CD4-positive, alpha-beta T cell treated with Interleukin-17A for 4 hours (primary cell): ENCODE results near the gene GALNT9.
"Not testable (repeated sequence)": the region's sequence is repeated elsewhere in the genome, so short reads cannot be mapped to it uniquely, and the experiment has no call there.

Experiments
- DNase-seq: peaks from one replicate; pipeline ENCODE4 v3.0.0-alpha.2; 2020; ENCODE audit warnings: mixed read lengths

GALNT9 gene

GRCh38 chr12:132263451-132264049 is 65.8 kb downstream of the GALNT9 start:
- DNase-seq = no peak

DNA sequence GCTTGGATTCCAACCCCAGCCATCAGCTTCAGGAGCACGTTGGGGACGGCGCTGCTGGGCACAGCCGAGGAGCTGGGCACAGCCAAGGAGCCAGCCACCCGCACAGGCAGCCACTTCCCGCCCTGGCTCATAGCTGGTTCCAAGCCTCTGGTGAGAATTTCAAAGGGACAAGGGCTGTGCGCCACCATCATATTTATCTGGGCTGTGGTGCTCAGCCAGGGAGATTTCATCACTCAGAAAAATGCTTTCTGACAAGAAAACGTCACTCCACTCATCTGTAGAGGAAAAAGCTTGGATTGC is 66.4 kb downstream of the GALNT9 start:
- DNase-seq = no peak

GRCh38 chr12:132262256-132263060 is 66.9 kb downstream of the GALNT9 start:
- DNase-seq = no peak

GRCh38 chr12:132261328-132262138 is 67.9 kb downstream of the GALNT9 start:
- no peak for DNase-seq

GRCh38 chr12:132260721-132261120 is 68.7 kb downstream of the GALNT9 start:
- no peak for DNase-seq

DNA sequence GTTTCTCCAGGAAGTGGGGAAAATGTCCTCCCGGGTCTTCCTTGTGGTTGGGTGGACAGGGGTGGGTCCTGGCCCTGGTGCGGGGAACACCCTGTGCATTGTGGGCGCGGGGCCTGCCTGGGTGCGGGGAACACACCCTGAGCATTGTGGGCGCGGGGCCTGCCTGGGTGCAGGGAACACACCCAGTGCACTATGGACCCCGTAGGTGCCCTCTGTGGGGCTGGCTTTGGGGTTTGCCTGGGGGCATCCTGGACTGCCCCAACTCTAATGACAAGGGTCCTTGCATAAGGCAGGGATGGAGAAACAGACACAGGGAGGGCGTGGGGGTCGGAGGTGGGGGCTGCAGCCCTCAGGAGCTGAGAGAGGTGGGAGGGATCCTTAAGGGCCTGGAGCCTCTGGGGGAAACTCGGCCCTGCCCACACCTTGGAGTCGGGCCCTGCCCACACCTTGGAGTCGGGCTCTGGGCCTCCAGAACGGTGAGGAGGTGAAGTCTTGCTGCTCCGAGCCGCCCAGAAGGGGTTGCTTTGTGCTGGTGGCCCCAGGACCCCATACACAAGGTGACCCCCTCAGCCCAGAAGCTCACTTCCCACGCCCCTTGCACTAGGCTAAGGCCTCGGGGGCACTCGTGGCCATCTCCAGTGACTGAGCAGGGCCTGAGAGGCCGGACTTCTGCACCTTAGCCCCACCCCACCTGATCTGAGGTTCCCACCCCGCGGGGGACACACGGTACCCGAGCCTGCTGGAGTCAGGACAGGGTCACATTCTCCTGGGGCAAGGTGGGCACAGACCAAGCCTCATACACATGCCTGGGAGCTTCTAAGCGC is 69.3 kb downstream of the GALNT9 start:
- no peak for DNase-seq

- no peak for DNase-seq
These were observed 70.0 kb downstream of the GALNT9 start for GRCh38 chr12:132259364-132259871.

GRCh38 chr12:132258543-132258942 is 70.8 kb downstream of the GALNT9 start:
- no peak for DNase-seq

- DNase-seq = no peak
These were observed 71.4 kb downstream of the GALNT9 start for GRCh38 chr12:132257955-132258490.

- no peak for DNase-seq
These were observed 72.0 kb downstream of the GALNT9 start for GRCh38 chr12:132257206-132257954.

- DNase-seq = no peak
These were observed 72.7 kb downstream of the GALNT9 start for GRCh38 chr12:132256646-132257045.

- DNase-seq = no peak
These were observed 73.7 kb downstream of the GALNT9 start for GRCh38 chr12:132255642-132256041.

DNA sequence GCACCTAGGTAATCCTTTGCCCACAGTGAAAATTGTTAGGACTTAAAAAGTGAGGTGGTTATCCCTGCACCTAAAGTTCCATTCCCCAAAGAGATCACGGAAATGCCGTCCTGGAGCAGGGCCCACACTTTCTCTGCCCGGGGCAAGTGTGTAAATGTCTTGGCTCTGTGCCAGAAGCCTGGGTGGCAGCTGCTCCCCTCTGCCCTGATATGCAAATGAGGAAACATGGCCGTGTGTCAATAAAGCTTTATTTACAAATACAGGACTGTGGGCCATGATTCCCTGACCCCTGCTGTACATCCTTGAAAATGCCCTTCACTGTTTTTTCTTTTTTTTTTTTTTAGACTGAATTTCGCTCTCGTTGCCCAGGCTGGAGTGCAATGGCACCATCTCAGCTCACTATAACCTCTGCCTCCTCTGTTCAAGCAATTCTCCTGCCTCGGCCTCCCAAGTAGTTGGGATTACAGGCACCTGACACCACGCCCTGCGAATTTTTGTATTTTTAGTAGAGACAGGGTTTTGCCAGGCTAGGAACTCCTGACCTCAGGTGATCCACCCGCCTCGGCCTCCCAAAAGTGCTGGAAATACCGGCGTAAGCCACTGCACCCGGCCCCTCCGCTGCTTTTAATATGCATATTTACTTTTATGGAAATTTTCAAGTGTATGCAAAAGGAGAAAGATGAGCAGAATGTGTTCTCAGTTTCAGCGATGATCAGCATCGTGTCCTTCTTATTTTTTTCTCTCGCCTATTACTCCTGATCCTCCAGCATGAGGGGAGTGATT is 75.5 kb downstream of the GALNT9 start:
- DNase-seq = no peak

DNA sequence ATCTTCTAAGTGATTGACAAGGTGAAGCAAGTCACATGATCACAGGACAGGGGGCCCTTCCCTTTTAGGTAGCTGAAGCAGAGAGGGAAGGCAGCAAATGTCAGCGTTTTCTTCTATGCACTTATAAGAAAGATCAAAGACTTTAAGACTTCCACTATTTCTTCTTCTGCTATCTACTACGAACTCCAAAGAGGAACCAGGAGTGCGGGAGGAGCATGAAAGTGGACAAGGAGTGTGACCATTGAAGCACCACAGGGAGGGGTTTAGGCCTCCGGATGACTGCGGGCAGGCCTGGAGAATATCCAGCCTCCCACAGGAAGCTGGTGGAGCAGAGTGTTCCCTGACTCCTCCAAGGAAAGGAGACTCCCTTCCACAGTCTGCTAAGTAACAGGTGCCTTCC is 76.4 kb downstream of the GALNT9 start:
- not testable (repeated sequence) for DNase-seq

GRCh38 chr12:132251741-132252490 is 77.5 kb downstream of the GALNT9 start:
- DNase-seq = no peak

- DNase-seq = no peak
These were observed 78.1 kb downstream of the GALNT9 start for GRCh38 chr12:132251310-132251709.

DNA sequence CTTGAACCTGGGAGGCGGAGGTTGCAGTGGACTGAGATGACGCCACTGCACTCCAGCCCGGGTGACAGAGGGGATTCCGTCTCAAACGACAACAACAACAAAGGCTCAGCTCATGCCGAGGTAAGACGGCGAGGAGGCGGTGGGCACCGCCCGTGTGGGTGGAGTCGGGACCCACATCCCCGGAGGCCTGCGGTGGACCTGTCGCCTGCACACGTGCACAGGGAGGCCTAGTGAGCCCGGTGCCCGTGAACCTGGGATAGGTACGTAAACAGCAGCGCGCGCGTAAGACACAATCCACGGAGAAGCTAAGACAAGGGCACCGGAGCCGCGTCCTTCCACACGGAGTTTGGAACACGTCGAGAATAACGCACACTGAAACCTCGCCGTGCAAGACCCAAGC is 78.7 kb downstream of the GALNT9 start:
- no peak for DNase-seq

- no peak for DNase-seq
These were observed 79.5 kb downstream of the GALNT9 start for GRCh38 chr12:132249689-132250478.

DNA sequence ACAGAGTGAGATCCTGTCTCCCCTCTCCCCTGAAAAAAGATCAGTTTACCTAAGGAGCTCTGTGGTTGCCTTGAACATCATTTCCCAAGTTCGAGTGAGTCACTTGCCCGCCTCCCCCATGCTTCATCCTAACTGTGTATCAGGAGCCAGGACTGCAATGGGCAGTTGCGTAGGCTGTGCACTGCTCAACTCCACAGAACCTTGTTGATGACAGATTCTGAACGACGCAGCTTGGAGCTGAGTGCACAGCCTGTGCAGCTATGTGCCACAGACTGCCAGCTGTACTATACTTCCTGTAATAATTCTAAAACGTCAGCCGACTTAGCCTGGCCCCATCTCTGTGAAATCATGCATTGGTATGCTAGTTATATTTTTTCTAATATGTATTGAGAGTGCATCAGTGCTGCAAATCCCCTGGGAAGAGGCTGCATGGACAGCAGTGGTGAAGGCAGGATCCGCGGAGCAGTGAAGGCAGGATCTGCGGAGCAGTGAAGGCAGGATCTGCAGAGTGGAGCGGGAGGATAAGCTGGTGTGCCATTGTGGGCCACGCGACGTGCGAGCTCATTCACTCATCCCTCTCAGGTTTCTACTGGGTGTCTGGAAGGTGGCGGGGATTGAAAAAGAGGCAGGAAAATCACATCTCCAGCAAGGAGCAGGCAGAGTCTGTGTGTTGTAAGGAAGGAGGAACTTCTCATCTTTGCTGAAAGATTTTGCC is 80.8 kb downstream of the GALNT9 start:
- DNase-seq = no peak
